SIG-M5 (cell line): ENCODE data around the gene CCDC187.

Experiments used
- DNase-seq: peaks from one replicate; lab custom pipeline; 2025; lab: John Stamatoyannopoulos, UW

Gene CCDC187

DNA sequence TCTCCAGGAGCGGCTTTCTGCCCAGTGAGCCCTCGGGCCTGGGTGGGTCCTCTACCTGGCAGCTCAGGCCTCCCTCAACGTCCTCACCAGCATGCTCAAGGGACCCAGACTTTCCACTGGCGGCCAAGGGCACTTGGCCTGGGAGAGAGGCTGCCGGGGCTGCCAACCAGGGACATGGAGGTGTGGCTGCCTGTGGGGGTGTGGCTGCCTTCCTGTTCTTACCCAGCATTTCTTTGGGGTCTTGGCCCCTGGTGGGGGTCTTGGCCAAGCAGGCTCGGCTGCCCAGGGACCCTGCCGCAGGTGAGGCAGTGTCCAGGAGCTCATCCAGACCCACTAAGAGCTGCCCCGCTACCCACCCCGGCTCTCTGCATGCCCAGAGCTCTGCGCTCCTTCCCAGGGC lies 51.0 kb downstream of the CCDC187 start:
- no peak for DNase-seq

DNA sequence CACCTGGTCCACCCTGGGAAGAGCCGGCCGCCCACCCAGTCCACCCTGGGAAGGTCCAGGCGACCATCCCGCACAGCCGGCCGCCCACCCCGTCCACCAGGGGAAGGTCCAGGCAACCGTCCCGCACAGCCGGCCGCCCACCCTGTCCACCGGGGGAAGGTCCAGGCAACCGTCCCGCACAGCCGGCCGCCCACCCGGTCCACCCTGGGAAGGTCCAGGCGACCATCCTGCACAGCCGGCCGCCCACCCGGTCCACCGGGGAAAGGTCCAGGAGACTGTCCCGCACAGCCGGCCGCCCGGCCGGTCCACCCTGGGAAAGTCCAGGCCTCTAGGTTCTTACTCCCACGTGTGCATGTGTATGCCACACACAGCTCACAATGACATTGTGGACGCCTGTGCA lies 51.6 kb downstream of the CCDC187 start:
- no peak for DNase-seq

GRCh38 chr9:136251264-136252115 lies 52.4 kb downstream of the CCDC187 start:
- DNase-seq = no peak

- no peak for DNase-seq
Measured at GRCh38 chr9:136250676-136251075, 53.2 kb downstream of the CCDC187 start.

GRCh38 chr9:136249877-136250559 lies 53.9 kb downstream of the CCDC187 start:
- DNase-seq = no peak

DNA sequence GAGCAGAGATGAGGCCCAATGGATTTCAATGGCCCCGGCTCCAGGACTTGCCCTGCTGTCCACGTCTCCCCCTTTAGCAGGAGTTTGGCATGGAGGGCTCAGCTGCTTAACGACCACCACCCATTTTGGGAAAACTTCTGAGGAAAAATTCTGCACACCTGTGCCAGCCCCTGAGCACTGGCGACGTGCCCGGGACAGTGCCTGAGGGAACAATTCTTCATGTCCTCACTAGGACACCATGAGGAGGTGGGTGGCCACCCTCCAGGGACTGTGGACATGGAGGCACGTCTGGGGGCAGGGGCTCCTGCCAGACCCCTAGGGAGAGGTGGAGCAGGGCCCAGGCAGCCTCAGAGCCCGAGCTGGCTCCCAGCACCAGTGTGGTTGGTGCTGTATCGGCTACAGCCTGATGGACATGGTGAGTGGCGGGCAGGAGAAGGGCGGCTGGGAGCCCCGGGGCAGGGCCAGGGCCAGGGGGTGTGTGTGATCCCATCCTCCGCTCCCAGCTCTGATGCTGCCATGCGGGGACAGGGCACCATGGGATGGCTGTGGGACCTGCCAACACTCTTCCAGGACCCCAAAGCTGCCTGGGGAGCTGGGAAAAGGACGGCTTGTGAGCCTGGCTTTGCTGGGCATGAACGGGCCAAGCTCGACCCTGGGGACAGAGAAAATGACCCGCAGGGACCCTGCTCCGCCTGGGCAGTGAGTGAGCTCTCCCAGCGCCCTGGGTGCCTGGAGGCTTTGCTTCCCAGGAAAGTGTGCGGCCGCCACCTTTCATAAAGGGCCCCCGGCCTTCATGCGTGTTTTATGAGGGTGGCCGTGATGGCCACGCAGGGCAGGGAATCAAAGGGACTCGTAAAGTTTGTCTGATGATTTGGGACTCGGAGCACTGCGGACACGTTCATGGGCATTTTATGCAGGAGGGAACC lies 54.7 kb downstream of the CCDC187 start:
- no peak for DNase-seq

- no peak for DNase-seq
Measured at GRCh38 chr9:136247947-136248637, 55.8 kb downstream of the CCDC187 start.

DNA sequence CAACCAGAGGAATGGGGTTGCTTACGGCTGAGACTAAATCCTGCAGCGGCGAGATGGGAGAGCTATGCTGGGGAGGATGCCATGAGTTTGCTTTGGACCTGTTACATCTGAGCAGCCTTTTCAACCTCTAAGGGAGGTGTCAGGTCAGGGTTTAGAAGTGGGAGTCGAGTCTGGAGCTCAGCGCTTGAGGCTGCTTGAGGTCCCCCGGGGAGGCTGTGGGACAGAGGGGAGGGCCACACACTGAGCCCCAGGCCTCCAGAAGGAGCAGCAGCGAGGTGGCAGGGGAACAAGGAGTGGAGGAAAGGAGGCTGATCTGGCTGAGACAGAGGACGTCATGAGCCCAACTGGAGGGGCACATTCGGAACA lies 56.4 kb downstream of the CCDC187 start:
- DNase-seq = no peak

GRCh38 chr9:136246849-136247550 lies 56.9 kb downstream of the CCDC187 start:
- no peak for DNase-seq

DNA sequence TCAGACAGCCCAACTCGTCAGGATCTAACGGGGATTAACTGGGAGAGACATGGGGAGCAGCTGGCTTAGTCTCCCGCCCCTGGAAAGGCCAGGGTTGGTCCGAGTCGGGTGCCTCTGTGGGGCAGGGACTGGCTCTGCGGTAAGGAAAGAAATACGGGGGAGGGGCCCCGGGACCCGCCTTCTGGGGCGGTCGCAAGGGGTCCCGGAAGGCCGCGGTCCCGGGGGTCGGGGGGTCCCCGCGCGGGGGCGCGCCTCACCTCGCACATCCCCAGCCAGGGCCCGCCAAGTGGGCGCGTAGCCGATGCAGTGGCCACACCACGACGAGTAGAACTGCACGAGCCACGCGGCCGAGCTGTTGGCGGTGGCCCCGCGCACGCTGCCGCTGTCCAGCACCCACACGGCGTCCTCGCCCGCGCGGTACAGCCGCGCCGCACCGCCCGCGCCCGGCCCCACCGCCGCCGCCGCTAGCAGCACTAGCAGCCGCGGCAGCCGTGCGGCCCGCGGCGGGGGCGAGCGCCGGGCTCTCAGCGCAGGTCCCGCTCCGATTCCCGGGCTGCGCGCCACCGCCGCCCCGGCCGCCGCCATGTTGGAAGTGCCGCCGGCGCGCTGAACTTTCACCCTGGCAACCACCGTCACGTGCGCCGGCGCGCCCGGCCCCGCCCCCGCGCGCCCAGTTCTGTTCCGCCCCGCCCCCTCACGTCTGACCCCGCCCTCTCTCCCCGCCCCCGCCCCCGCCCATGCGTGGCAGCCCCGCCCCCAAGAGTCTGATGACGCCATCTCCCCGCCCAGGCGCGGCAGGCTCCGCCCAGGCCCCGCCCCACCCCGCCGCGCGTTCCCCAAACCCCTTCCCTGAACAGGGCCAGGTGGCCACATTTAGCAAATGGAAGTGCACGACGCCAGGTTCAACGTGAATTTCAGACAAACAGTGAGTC lies 58.4 kb downstream of the CCDC187 start, which contains the start of gene QSOX2:
TSS of gene QSOX2 (minus strand) at position 594 of the 932 bp plus-strand sequence. CDS start at position 585, 9 bp downstream.
- no peak for DNase-seq

GRCh38 chr9:136244969-136245218 lies 59.0 kb downstream of the CCDC187 start:
- no peak for DNase-seq

DNA sequence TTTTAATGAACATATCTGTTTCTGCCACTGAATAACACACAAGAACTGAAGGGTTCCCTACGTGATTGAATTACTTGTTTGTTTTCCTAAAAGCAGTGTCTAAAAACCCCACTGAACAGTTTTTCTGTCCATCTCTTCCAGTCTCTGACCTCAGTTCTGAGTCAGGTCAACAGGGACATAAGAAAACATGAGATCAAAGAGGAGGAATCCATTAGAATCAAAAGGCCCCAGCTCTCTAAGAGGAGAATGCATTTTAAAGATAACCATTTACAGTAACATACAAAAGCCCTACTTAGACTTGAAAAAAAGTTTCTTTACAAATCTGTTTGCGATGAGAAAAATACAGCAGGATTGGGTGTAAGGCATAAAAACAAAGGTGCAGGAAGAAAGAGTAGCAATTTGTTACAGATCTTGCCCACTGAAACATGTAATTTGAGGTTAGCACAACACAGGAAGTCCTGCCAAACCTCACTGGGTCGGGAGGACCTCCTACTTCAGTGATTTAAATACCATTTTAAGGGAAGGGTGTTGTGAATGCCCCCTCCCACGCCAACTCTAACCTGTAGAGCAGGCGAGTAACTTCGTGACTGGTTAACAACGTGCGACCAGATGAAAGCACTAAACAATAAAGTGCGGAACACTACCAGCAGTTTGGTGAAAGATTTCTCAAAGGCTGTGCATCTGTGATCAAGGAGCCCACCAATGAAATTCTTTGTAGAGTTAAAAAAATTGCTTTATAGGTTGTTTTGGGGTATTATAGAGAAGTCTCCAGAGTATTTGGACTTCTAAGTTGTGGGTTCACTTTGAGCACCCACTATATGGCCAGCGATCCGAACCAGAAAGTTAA lies 59.5 kb downstream of the CCDC187 start:
- no peak for DNase-seq

GRCh38 chr9:136243631-136244030 lies 60.3 kb downstream of the CCDC187 start:
- DNase-seq = no peak

GRCh38 chr9:136242918-136243525 lies 60.9 kb downstream of the CCDC187 start:
- DNase-seq = no peak

DNA sequence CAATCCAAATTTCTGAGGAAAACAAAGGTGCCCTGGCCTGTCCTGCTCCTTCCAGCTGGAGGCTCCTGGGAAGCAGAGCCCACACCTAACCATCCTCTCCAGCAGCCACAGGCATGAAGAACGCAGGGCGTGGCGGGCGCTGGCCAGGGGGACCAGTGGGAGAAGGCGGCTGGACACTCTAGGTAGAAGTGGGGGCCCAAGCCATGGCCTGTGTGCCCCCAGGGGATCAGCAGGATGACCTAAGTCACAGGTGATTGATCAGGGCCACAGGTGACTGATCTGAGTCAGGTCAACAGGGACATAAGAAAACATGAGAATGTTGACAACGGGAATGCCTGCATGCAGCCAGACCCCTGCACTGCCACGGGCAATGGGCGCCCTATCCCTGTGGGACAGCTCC lies 61.6 kb downstream of the CCDC187 start:
- DNase-seq = no peak

DNA sequence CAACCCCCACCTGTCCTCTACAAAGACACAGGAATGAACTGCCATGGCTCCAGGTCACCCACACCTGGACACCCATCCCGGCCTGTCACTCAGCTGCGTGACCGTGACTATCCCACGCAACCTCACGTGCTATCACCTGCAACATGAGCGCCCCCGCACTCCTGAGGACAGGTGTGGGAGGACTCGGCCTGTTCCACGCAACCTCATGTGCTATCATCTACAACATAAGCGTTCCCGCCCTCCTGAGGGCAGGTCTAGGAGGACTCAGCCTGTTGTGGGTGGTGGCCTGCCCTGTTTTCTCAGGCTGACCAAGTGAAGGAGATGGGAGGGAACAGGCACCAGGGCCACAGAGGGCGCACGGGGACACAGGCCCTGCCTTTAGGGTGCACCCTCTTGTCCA lies 62.4 kb downstream of the CCDC187 start:
- DNase-seq = no peak

DNA sequence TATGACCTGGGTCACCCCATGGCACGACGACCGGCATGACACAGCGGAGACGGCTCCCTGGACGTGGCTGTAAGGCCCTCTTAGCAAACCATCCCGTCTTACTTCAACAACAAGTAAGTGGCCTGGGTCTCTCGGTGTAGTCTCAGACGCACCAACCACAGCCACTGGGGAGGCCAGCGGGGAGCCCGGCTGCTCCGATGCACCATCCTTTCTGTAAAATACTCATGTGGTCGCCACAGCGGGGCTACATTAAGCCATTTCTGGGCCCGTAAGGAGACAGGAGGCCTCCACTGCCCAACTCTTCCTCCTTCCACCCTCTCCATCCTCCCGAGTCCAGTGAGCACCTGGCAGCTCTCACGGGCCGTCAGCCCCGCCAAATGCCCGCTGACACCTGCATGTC lies 63.0 kb downstream of the CCDC187 start:
- no peak for DNase-seq

DNA sequence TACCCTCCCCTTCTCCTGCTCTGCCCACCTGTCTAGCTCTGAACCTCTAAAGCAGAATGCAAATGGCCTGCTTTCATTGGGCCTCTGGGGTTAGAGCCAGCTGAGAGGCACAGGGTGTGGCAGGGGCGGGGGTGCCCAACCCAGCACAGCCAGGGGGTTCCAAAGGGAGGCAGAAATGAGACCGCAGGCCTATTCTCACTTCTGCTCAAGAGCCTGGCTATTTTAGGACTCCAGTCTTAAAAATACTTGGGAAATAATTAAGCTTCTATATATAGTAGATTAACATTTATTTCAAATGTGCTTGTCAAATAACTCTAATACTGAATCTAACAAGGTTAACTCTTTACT lies 63.9 kb downstream of the CCDC187 start:
- no peak for DNase-seq
